GM23338 (cell line): ENCODE data around the gene SASH1. TPM values are rescaled to one million over a fixed set of nuclear protein-coding genes. Genes with fewer than 3 reads are reported as not detected.
"Not testable (repeated sequence)": the region's sequence is repeated elsewhere in the genome, so short reads cannot be mapped to it uniquely, and the experiment has no call there.

Experiments
- ATAC-seq: fragments of 200-7000 bp; cut with Tn5 transposase; 3 replicates; pipeline ENCODE4 v1.9.1; 2020
- DNase-seq: peaks from one replicate; pipeline ENCODE4 v3.0.0-alpha.2; 2015; ENCODE audit warnings: low spot score
- H2AFZ ChIP-seq: fragments of 200-600 bp; sonication (generic); 2 replicates; pipeline ENCODE4 v1.8.0; 2016; ENCODE audit warnings: antibody characterized with exemption, mild to moderate bottlenecking, moderate library complexity
- H3F3A ChIP-seq: fragments of 200-600 bp; sonication (generic); replicated peaks from 2 replicates; pipeline ENCODE4 v1.8.0; 2017; ENCODE audit warnings: antibody characterized with exemption, mixed run types, low read depth
- H3K27ac ChIP-seq: fragments of 200-600 bp; sonication (generic); 2 replicates; pipeline ENCODE4 v1.6.1; 2016; ENCODE audit warnings: low read depth
- H3K27me3 ChIP-seq: fragments of 200-600 bp; sonication (generic); 2 replicates; pipeline ENCODE4 v1.8.0; 2016; ENCODE audit warnings: mild to moderate bottlenecking, mixed run types, moderate library complexity; ENCODE audit not compliant: insufficient read depth
- H3K36me3 ChIP-seq: fragments of 200-600 bp; sonication (generic); 2 replicates; pipeline ENCODE4 v1.8.0; 2016; ENCODE audit warnings: mild to moderate bottlenecking; ENCODE audit not compliant: insufficient read depth
- H3K4me1 ChIP-seq: fragments of 200-600 bp; sonication (generic); 2 replicates; pipeline ENCODE4 v1.8.0; 2016; ENCODE audit warnings: mild to moderate bottlenecking, moderate library complexity; ENCODE audit not compliant: insufficient read depth
- H3K4me2 ChIP-seq: fragments of 200-600 bp; sonication (generic); 2 replicates; pipeline ENCODE4 v1.7.1; 2017; ENCODE audit warnings: mixed run types
- H3K4me3 ChIP-seq: fragments of 200-600 bp; sonication (generic); 2 replicates; pipeline ENCODE4 v1.6.1; 2016; ENCODE audit warnings: mixed run types
- H3K79me2 ChIP-seq: fragments of 200-600 bp; sonication (generic); replicated peaks from 2 replicates; pipeline ENCODE4 v1.8.0; 2017; ENCODE audit warnings: mild to moderate bottlenecking; ENCODE audit not compliant: insufficient read depth
- H3K9me2 ChIP-seq: fragments of 200-600 bp; sonication (generic); 2 replicates; pipeline ENCODE4 v1.8.0; 2017; ENCODE audit not compliant: insufficient read depth
- H4K20me1 ChIP-seq: fragments of 200-600 bp; sonication (generic); replicated peaks from 2 replicates; pipeline ENCODE4 v1.8.0; 2017; ENCODE audit warnings: mild to moderate bottlenecking; ENCODE audit not compliant: insufficient read depth
- H3K27ac Mint-ChIP-seq: 2 replicates; pipeline ENCODE4 v1.8.0; 2020; ENCODE audit warnings: inconsistent platforms, mild to moderate bottlenecking, moderate library complexity, mixed read lengths
- H3K27me3 Mint-ChIP-seq: 3 replicates; pipeline ENCODE4 v1.8.0; 2022; ENCODE audit warnings: low read depth, mild to moderate bottlenecking, moderate library complexity, mixed read lengths, inconsistent platforms; ENCODE audit not compliant: insufficient read depth, poor library complexity
- H3K36me3 Mint-ChIP-seq: 3 replicates; pipeline ENCODE4 v1.8.0; 2021; ENCODE audit warnings: low read depth, mild to moderate bottlenecking, inconsistent platforms, moderate library complexity, mixed read lengths
- H3K4me1 Mint-ChIP-seq: 3 replicates; pipeline ENCODE4 v1.8.0; 2020; ENCODE audit warnings: mild to moderate bottlenecking, inconsistent platforms, mixed read lengths
- H3K4me3 Mint-ChIP-seq: 3 replicates; pipeline ENCODE4 v1.8.0; 2021; ENCODE audit warnings: moderate library complexity, mild to moderate bottlenecking, inconsistent platforms, mixed read lengths
- H3K9me3 Mint-ChIP-seq: 3 replicates; pipeline ENCODE4 v1.8.0; 2020; ENCODE audit warnings: moderate library complexity, mild to moderate bottlenecking, inconsistent platforms, mixed read lengths
- CREB1 ChIP-seq: fragments of 250-450 bp; sonication (Bioruptor Pico); IDR thresholded peaks from 2 replicates; pipeline ENCODE4 v1.5.0; 2020; ENCODE audit warnings: low read depth, mild to moderate bottlenecking, moderate library complexity
- EZH2 ChIP-seq: fragments of 200-600 bp; sonication (generic); IDR thresholded peaks from one replicate; pipeline ENCODE4 v1.8.0; 2017; ENCODE audit warnings: antibody characterized with exemption, mild to moderate bottlenecking, low read depth; ENCODE audit not compliant: unreplicated experiment
- JUNB ChIP-seq: IDR thresholded peaks from one replicate; pipeline ENCODE4 v1.6.1; 2016; ENCODE audit warnings: antibody characterized with exemption; ENCODE audit not compliant: unreplicated experiment
- NANOG ChIP-seq: IDR thresholded peaks from 2 replicates; pipeline ENCODE4 v1.6.1; 2016; ENCODE audit warnings: antibody characterized with exemption, borderline replicate concordance
- POLR2AphosphoS5 ChIP-seq: IDR thresholded peaks from 2 replicates; pipeline ENCODE4 v1.6.1; 2016; ENCODE audit warnings: antibody characterized with exemption, low read depth
- ZNF114 ChIP-seq: fragments of 250-450 bp; sonication (Bioruptor Pico); IDR thresholded peaks from 2 replicates; pipeline ENCODE4 v1.5.0; 2020; ENCODE audit warnings: mild to moderate bottlenecking, moderate library complexity
- polyA plus RNA-seq: library from polyadenylated mRNA; unstranded; fragments of >200 nt; fragmentation: Nextera tagmentation; extraction: Ambion mirVana; gene quantifications from 2 replicates; pipeline ENCODE4 v1.2.1, GENCODE V29; 2016
- total RNA-seq: library from RNA; depleted of rRNA; stranded (reverse); fragments of >200 nt; shearing (Covaris generic); gene quantifications from 2 replicates; pipeline ENCODE4 v1.2.3, GENCODE V29; 2014
- TF ChIP-seq, protein P1 (sequence below), 2 experiments: fragments of 200-600 bp in 1 of 2; sonication (generic) in 1 of 2; conservative IDR thresholded peaks; 2 replicates each; pipeline versions ENCODE4 v1.5.1 to v1.6.1; 2016 to 2017; ENCODE audit warnings: antibody characterized with exemption in 2 of 2, low read depth in 2 of 2, mild to moderate bottlenecking in 2 of 2, moderate library complexity in 1 of 2
- TF ChIP-seq, protein P2 (sequence below): IDR thresholded peaks from 2 replicates; pipeline ENCODE4 v1.6.1; 2016; ENCODE audit warnings: antibody characterized with exemption
- TF ChIP-seq, protein P3 (sequence below): fragments of 250-450 bp; sonication (Bioruptor Pico); IDR thresholded peaks from 2 replicates; pipeline ENCODE4 v1.5.0; 2020; ENCODE audit warnings: mild to moderate bottlenecking, moderate library complexity
- TF ChIP-seq, protein P4 (sequence below): IDR thresholded peaks from one replicate; pipeline ENCODE4 v1.6.1; 2018; ENCODE audit warnings: antibody characterized with exemption; ENCODE audit not compliant: unreplicated experiment

The SASH1 gene
- total and polyA plus RNA-seq, 2 experiments from 2014 or later, result 8.2 to 30.2 TPM

DNA sequence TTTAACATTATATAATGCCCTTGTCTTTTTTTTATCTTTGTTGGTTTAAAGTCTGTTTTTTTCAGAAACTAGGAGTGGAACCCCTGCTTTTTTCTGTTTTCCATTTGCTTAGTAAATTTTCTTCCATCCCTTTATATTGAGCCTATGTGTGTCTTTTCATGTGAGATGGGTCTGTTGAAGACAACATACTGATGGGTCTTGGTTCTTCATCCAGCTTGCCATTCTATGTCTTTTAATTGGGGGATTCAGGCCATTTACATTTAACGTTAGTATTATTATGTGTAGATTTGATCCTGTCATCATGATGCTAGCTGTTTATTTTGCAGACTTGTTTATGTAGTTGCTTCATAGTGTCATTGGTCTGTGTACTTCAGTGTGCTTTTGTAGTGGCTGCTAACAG lies 243.0 kb downstream of the SASH1 start:
- Mint-ChIP-seq H3K36me3 (peaks cover 76% of the 10 kb centered on the region), H3K9me3 (peaks cover 77% of the 10 kb centered on the region)
- not testable (repeated sequence) for H3K4me1 ChIP-seq, H4K20me1 ChIP-seq, H3K27ac ChIP-seq, H3K27me3 Mint-ChIP-seq, H3K4me1 Mint-ChIP-seq, H3K27me3 ChIP-seq, H3K4me3 Mint-ChIP-seq, H3K36me3 ChIP-seq, H3K4me2 ChIP-seq, H3K4me3 ChIP-seq, H3K27ac Mint-ChIP-seq, H3K79me2 ChIP-seq, H3F3A ChIP-seq, DNase-seq, ATAC-seq, H2AFZ ChIP-seq
- H3K9me2 ChIP-seq, result peaks cover 16% of the 10 kb centered on the region

DNA sequence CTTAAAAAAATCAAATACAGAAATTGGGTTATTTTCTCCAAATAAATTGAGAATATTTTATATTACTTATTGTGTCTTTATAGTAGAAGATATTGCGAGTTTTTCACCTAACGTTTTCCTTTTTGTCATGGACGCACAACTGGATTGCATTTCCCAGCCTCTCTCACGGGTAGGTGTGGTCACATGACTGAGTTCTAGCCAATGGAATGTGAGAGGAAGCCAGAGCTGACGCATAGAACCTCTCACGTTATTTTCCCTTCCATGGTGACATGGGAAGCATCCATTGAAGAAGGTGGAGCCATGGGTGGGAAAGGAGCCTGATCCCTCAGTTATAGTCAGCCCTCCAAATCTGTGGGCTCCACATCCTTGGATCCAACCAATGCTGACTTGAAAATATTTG lies 248.2 kb downstream of the SASH1 start:
- no peaks in the 10 kb centered on the region for H3K4me1 ChIP-seq
- TF ChIP-seq, protein P1, sequence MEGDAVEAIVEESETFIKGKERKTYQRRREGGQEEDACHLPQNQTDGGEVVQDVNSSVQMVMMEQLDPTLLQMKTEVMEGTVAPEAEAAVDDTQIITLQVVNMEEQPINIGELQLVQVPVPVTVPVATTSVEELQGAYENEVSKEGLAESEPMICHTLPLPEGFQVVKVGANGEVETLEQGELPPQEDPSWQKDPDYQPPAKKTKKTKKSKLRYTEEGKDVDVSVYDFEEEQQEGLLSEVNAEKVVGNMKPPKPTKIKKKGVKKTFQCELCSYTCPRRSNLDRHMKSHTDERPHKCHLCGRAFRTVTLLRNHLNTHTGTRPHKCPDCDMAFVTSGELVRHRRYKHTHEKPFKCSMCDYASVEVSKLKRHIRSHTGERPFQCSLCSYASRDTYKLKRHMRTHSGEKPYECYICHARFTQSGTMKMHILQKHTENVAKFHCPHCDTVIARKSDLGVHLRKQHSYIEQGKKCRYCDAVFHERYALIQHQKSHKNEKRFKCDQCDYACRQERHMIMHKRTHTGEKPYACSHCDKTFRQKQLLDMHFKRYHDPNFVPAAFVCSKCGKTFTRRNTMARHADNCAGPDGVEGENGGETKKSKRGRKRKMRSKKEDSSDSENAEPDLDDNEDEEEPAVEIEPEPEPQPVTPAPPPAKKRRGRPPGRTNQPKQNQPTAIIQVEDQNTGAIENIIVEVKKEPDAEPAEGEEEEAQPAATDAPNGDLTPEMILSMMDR (conservative IDR thresholded peaks at IDR 0.05; ENCODE audit: low read depth in 2 of 2), result no peak
- TF ChIP-seq NANOG (no peak), EZH2 (no peak), ZNF114 (CRISPR knock-in tag) (no peak), CREB1 (CRISPR knock-in tag) (no peak), POLR2AphosphoS5 (no peak), JUNB (no peak)
- TF ChIP-seq, protein P2, sequence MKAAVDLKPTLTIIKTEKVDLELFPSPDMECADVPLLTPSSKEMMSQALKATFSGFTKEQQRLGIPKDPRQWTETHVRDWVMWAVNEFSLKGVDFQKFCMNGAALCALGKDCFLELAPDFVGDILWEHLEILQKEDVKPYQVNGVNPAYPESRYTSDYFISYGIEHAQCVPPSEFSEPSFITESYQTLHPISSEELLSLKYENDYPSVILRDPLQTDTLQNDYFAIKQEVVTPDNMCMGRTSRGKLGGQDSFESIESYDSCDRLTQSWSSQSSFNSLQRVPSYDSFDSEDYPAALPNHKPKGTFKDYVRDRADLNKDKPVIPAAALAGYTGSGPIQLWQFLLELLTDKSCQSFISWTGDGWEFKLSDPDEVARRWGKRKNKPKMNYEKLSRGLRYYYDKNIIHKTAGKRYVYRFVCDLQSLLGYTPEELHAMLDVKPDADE, result no peak
- TF ChIP-seq, protein P3, sequence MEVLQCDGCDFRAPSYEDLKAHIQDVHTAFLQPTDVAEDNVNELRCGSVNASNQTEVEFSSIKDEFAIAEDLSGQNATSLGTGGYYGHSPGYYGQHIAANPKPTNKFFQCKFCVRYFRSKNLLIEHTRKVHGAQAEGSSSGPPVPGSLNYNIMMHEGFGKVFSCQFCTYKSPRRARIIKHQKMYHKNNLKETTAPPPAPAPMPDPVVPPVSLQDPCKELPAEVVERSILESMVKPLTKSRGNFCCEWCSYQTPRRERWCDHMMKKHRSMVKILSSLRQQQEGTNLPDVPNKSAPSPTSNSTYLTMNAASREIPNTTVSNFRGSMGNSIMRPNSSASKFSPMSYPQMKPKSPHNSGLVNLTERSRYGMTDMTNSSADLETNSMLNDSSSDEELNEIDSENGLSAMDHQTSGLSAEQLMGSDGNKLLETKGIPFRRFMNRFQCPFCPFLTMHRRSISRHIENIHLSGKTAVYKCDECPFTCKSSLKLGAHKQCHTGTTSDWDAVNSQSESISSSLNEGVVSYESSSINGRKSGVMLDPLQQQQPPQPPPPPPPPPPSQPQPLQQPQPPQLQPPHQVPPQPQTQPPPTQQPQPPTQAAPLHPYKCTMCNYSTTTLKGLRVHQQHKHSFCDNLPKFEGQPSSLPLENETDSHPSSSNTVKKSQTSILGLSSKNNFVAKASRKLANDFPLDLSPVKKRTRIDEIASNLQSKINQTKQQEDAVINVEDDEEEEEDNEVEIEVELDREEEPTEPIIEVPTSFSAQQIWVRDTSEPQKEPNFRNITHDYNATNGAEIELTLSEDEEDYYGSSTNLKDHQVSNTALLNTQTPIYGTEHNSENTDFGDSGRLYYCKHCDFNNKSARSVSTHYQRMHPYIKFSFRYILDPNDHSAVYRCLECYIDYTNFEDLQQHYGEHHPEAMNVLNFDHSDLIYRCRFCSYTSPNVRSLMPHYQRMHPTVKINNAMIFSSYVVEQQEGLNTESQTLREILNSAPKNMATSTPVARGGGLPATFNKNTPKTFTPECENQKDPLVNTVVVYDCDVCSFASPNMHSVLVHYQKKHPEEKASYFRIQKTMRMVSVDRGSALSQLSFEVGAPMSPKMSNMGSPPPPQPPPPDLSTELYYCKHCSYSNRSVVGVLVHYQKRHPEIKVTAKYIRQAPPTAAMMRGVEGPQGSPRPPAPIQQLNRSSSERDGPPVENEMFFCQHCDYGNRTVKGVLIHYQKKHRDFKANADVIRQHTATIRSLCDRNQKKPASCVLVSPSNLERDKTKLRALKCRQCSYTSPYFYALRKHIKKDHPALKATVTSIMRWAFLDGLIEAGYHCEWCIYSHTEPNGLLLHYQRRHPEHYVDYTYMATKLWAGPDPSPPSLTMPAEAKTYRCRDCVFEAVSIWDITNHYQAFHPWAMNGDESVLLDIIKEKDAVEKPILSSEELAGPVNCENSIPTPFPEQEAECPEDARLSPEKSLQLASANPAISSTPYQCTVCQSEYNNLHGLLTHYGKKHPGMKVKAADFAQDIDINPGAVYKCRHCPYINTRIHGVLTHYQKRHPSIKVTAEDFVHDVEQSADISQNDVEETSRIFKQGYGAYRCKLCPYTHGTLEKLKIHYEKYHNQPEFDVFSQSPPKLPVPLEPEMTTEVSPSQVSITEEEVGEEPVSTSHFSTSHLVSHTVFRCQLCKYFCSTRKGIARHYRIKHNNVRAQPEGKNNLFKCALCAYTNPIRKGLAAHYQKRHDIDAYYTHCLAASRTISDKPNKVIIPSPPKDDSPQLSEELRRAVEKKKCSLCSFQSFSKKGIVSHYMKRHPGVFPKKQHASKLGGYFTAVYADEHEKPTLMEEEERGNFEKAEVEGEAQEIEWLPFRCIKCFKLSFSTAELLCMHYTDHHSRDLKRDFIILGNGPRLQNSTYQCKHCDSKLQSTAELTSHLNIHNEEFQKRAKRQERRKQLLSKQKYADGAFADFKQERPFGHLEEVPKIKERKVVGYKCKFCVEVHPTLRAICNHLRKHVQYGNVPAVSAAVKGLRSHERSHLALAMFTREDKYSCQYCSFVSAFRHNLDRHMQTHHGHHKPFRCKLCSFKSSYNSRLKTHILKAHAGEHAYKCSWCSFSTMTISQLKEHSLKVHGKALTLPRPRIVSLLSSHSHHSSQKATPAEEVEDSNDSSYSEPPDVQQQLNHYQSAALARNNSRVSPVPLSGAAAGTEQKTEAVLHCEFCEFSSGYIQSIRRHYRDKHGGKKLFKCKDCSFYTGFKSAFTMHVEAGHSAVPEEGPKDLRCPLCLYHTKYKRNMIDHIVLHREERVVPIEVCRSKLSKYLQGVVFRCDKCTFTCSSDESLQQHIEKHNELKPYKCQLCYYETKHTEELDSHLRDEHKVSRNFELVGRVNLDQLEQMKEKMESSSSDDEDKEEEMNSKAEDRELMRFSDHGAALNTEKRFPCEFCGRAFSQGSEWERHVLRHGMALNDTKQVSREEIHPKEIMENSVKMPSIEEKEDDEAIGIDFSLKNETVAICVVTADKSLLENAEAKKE (CRISPR knock-in tag), result no peak
- TF ChIP-seq, protein P4, sequence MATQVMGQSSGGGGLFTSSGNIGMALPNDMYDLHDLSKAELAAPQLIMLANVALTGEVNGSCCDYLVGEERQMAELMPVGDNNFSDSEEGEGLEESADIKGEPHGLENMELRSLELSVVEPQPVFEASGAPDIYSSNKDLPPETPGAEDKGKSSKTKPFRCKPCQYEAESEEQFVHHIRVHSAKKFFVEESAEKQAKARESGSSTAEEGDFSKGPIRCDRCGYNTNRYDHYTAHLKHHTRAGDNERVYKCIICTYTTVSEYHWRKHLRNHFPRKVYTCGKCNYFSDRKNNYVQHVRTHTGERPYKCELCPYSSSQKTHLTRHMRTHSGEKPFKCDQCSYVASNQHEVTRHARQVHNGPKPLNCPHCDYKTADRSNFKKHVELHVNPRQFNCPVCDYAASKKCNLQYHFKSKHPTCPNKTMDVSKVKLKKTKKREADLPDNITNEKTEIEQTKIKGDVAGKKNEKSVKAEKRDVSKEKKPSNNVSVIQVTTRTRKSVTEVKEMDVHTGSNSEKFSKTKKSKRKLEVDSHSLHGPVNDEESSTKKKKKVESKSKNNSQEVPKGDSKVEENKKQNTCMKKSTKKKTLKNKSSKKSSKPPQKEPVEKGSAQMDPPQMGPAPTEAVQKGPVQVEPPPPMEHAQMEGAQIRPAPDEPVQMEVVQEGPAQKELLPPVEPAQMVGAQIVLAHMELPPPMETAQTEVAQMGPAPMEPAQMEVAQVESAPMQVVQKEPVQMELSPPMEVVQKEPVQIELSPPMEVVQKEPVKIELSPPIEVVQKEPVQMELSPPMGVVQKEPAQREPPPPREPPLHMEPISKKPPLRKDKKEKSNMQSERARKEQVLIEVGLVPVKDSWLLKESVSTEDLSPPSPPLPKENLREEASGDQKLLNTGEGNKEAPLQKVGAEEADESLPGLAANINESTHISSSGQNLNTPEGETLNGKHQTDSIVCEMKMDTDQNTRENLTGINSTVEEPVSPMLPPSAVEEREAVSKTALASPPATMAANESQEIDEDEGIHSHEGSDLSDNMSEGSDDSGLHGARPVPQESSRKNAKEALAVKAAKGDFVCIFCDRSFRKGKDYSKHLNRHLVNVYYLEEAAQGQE, result no peak

More for the DNA sequence above, 248.2 kb downstream of the SASH1 start:
- Histone ChIP-seq H2AFZ (no peak overlapping the region), H3K4me3 (no peak overlapping the region), H3K27me3 (no peaks in the 10 kb centered on the region), H3K27ac (no peak overlapping the region), H3K4me2 (no peak overlapping the region), H4K20me1 (no peaks in the 10 kb centered on the region), H3F3A (no peaks in the 10 kb centered on the region), H3K36me3 (no peaks in the 10 kb centered on the region), H3K9me2 (peaks cover 20% of the 10 kb centered on the region), H3K79me2 (no peaks in the 10 kb centered on the region)
- ATAC-seq (no peak), DNase-seq (no peak)
- H3K36me3 Mint-ChIP-seq, result peaks cover 34% of the 10 kb centered on the region
- H3K4me1 Mint-ChIP-seq, result peaks cover 2% of the 10 kb centered on the region; the same call in 1 of the 3 replicates
- peaks cover 37% of the 10 kb centered on the region for H3K9me3 Mint-ChIP-seq
- H3K4me3 Mint-ChIP-seq, result no peak overlapping the region
- H3K27me3 Mint-ChIP-seq, result peaks cover 10% of the 10 kb centered on the region
- no peak overlapping the region for H3K27ac Mint-ChIP-seq
